SK-N-SH (cell line): ENCODE data around the gene PDIA5. TPM values are rescaled to one million over a fixed set of nuclear protein-coding genes. Genes with fewer than 3 reads are reported as not detected.

Experiments
- CTCF ChIA-PET: fragments of 300-600, 350-600 bp; formaldehyde crosslinking; extraction: SDS; loops from one replicate; lab custom pipeline; 2021; lab: Yijun Ruan, JAX
- POLR2A ChIA-PET: fragments of 350-600 bp; sonication (Branson Sonifier 250); formaldehyde crosslinking; extraction: SDS; loops from one replicate; lab custom pipeline; 2020; ENCODE audit warnings: antibody characterized with exemption, inconsistent platforms; lab: Yijun Ruan, JAX
- DNase-seq: peaks from one replicate; pipeline ENCODE4 v3.0.0; 2012
- H2AFZ ChIP-seq: fragments of 200-600 bp; sonication (generic); 2 replicates; pipeline ENCODE4 v1.8.1; 2016; ENCODE audit warnings: antibody characterized with exemption, mild to moderate bottlenecking, low read depth
- H3F3A ChIP-seq: fragments of 200-600 bp; sonication (generic); replicated peaks from 2 replicates; pipeline ENCODE3; 2016; ENCODE audit warnings: antibody characterized with exemption, mild to moderate bottlenecking; ENCODE audit not compliant: insufficient read depth
- H3K27ac ChIP-seq, 2 experiments: fragments of 200-500 bp in 1 of 2; fragments of 200-600 bp in 1 of 2; sonication (Bioruptor generic) in 1 of 2; sonication (generic), shearing (Covaris generic) in 1 of 2; 2 replicates each; pipeline versions ENCODE4 v1.5.1 to v1.6.1; 2014 to 2016; ENCODE audit warnings: low read depth in 2 of 2, inconsistent platforms in 1 of 2, low read length in 1 of 2, mild to moderate bottlenecking in 1 of 2, mixed read lengths in 1 of 2
- H3K27me3 ChIP-seq: fragments of 200-600 bp; sonication (generic), shearing (Covaris generic); 2 replicates; pipeline ENCODE4 v1.6.1; 2016; ENCODE audit warnings: mixed run types; ENCODE audit not compliant: insufficient read depth
- H3K36me3 ChIP-seq, 2 experiments: fragments of 200-500 bp in 1 of 2; fragments of 200-600 bp in 1 of 2; sonication (Bioruptor generic) in 1 of 2; sonication (generic) in 1 of 2; replicated peaks in 1 of 2; 2 replicates each; pipeline versions ENCODE3 to v1.5.1; 2014 to 2016; ENCODE audit warnings: low read length in 1 of 2, mild to moderate bottlenecking in 1 of 2; ENCODE audit not compliant: insufficient read depth in 2 of 2, control insufficient read depth in 1 of 2
- H3K4me1 ChIP-seq, 2 experiments: fragments of 200-500 bp in 1 of 2; fragments of 200-600 bp in 1 of 2; sonication (Bioruptor generic) in 1 of 2; sonication (generic), shearing (Covaris generic) in 1 of 2; 2 replicates each; pipeline versions ENCODE4 v1.5.1 to v1.6.1; 2014 to 2016; ENCODE audit warnings: low read depth in 1 of 2, low read length in 1 of 2, mixed run types in 1 of 2; ENCODE audit not compliant: insufficient read depth in 2 of 2, control insufficient read depth in 1 of 2
- H3K4me2 ChIP-seq: fragments of 200-600 bp; sonication (generic), shearing (Covaris generic); 2 replicates; pipeline ENCODE4 v1.6.1; 2017; ENCODE audit warnings: mixed run types
- H3K4me3 ChIP-seq, 2 experiments: fragments of 200-500 bp in 1 of 2; fragments of 200-600 bp in 1 of 2; sonication (Bioruptor generic) in 1 of 2; sonication (generic), shearing (Covaris generic) in 1 of 2; 2 replicates each; pipeline versions ENCODE4 v1.5.1 to v1.8.1; 2014 to 2016; ENCODE audit warnings: low read depth in 2 of 2, inconsistent platforms in 1 of 2, low read length in 1 of 2, mild to moderate bottlenecking in 1 of 2, mixed read lengths in 1 of 2, moderate library complexity in 1 of 2
- H3K79me2 ChIP-seq: fragments of 200-600 bp; sonication (generic); 2 replicates; pipeline ENCODE4 v1.8.1; 2017; ENCODE audit warnings: mild to moderate bottlenecking; ENCODE audit not compliant: insufficient read depth
- H3K9ac ChIP-seq: fragments of 200-600 bp; sonication (generic); 2 replicates; pipeline ENCODE4 v1.6.1; 2017; ENCODE audit warnings: mixed run types
- H3K9me2 ChIP-seq: fragments of 200-600 bp; sonication (generic); 2 replicates; pipeline ENCODE4 v1.6.1; 2017; ENCODE audit warnings: mixed run types
- H3K9me3 ChIP-seq: fragments of 200-600 bp; sonication (generic); 2 replicates; pipeline ENCODE4 v1.6.1; 2017; ENCODE audit warnings: mixed run types, mild to moderate bottlenecking, moderate library complexity
- H4K20me1 ChIP-seq: fragments of 200-600 bp; sonication (generic); 2 replicates; pipeline ENCODE4 v1.6.1; 2017; ENCODE audit warnings: mild to moderate bottlenecking, mixed run types; ENCODE audit not compliant: insufficient read depth
- EP300 ChIP-seq, 2 experiments: IDR thresholded peaks; 2 replicates each; pipeline versions ENCODE4 v1.4.0 to v1.6.1; 2012; ENCODE audit warnings: borderline replicate concordance in 1 of 2, low read depth in 1 of 2, low read length in 1 of 2
- FOSL2 ChIP-seq: IDR thresholded peaks from 2 replicates; pipeline ENCODE4 v1.4.0; 2012; ENCODE audit warnings: low read depth, mild to moderate bottlenecking, moderate library complexity, borderline replicate concordance
- MXI1 ChIP-seq: IDR thresholded peaks from 2 replicates; pipeline ENCODE4 v1.6.1; 2012; ENCODE audit warnings: mild to moderate bottlenecking, low read depth, low read length, improper control_type of control experiment
- POLR2AphosphoS5 ChIP-seq: IDR thresholded peaks from 2 replicates; pipeline ENCODE4 v1.6.1; 2012; ENCODE audit warnings: low read depth, low read length
- WGBS: methylation state at CpG from one replicate; pipeline ENCODE4 v1.1.6; 2017; ENCODE audit warnings: low lambda C conversion rate; 5-methylcytosine and 5-hydroxymethylcytosine counted together
- polyA plus RNA-seq, 3 experiments: library from polyadenylated mRNA; depleted of rRNA; stranded (reverse); fragments of >200 nt; gene quantifications; 2 replicates each; pipeline ENCODE4 v1.2.3, GENCODE V29; 2012
- TF ChIP-seq, protein P1 (sequence below): IDR thresholded peaks from 2 replicates; pipeline ENCODE4 v1.6.1; 2012; ENCODE audit warnings: mild to moderate bottlenecking, low read depth, low read length, moderate library complexity
- TF ChIP-seq, protein P2 (sequence below): IDR thresholded peaks from 2 replicates; pipeline ENCODE4 v1.4.0; 2012; ENCODE audit warnings: low read depth, borderline replicate concordance
- TF ChIP-seq, protein P3 (sequence below): fragments of 150-350 bp; IDR thresholded peaks from 2 replicates; pipeline ENCODE4 v1.6.1; 2017; ENCODE audit warnings: antibody characterized with exemption, low read length, low read depth, borderline replicate concordance
- TF ChIP-seq, protein P4 (sequence below): fragments of 200-600 bp; sonication (generic); IDR thresholded peaks from 2 replicates; pipeline ENCODE4 v1.6.1; 2017; ENCODE audit warnings: antibody characterized with exemption, mild to moderate bottlenecking, moderate library complexity

PDIA5 gene
- polyA plus RNA-seq, 1 of the 3 experiments (the other 2 are of a cell fraction): 28.6 TPM

DNA sequence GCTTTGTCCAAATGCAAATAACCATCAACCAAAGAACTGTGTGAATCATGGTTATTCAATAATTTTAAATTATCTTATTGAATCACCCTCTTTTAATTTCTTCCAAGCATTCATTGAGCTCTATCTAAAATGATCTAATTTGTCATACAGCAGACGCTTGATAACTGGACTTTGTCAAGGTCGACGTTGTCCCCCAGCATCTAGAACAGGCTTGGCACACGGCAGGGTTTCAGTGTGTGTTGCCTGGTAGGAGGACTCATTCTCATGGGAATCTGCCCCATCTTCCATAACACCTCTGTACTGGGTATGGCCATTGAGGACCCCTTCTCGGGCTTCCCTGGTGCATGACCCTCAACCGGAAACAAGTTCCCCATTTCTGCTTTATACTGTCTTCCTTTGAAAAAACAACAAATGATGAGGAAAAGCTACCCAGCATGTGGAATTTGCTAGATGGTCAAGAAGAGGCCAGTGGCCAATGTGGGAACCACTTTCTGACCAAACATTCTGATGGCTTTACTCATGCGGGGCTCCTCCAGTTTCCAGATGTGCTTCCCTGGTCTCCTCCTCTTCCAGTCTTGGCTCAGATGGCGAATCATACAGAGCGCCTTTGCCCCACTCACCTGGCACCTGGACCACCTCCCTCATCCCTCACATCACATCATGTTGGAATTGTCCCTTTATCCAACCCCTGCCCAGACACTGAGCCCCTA, 93.3 kb downstream of the PDIA5 start:
- peak; percentile 9 for DNase-seq
- ChIA-PET POLR2A (interaction anchor here (0.8 kb wide), 1 partner anchor 14 kb away, joined by 3 read pairs; no protein-coding TSS in a partner anchor), CTCF (interaction anchor here (0.8 to 2.2 kb wide), 3 partner anchors 12 to 329 kb away, joined by 3 to 8 read pairs (median 3); no protein-coding TSS in a partner anchor)
- Histone ChIP-seq H3K79me2 (no peaks in the 10 kb centered on the region), H3K9me3 (no peaks in the 10 kb centered on the region), H3F3A (no peaks in the 10 kb centered on the region), H3K36me3 (peaks cover 35% of the 10 kb centered on the region in 2 experiments), H2AFZ (no peak overlapping the region), H3K27ac (no peak overlapping the region), H3K9ac (no peak overlapping the region), H3K4me1 (peaks cover 0 to 16% of the 10 kb centered on the region in 2 experiments; a peak in 1 of 4 replicates), H4K20me1 (no peaks in the 10 kb centered on the region), H3K27me3 (no peaks in the 10 kb centered on the region), H3K4me2 (no peak overlapping the region), H3K9me2 (no peaks in the 10 kb centered on the region), H3K4me3 (no peak overlapping the region)
- 88% methylated on average over 9 of the region's 9 CpGs for WGBS
- TF ChIP-seq FOSL2 (no peak), MXI1 (no peak)
- TF ChIP-seq, protein P1, sequence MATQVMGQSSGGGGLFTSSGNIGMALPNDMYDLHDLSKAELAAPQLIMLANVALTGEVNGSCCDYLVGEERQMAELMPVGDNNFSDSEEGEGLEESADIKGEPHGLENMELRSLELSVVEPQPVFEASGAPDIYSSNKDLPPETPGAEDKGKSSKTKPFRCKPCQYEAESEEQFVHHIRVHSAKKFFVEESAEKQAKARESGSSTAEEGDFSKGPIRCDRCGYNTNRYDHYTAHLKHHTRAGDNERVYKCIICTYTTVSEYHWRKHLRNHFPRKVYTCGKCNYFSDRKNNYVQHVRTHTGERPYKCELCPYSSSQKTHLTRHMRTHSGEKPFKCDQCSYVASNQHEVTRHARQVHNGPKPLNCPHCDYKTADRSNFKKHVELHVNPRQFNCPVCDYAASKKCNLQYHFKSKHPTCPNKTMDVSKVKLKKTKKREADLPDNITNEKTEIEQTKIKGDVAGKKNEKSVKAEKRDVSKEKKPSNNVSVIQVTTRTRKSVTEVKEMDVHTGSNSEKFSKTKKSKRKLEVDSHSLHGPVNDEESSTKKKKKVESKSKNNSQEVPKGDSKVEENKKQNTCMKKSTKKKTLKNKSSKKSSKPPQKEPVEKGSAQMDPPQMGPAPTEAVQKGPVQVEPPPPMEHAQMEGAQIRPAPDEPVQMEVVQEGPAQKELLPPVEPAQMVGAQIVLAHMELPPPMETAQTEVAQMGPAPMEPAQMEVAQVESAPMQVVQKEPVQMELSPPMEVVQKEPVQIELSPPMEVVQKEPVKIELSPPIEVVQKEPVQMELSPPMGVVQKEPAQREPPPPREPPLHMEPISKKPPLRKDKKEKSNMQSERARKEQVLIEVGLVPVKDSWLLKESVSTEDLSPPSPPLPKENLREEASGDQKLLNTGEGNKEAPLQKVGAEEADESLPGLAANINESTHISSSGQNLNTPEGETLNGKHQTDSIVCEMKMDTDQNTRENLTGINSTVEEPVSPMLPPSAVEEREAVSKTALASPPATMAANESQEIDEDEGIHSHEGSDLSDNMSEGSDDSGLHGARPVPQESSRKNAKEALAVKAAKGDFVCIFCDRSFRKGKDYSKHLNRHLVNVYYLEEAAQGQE: no peak
- TF ChIP-seq, protein P2, sequence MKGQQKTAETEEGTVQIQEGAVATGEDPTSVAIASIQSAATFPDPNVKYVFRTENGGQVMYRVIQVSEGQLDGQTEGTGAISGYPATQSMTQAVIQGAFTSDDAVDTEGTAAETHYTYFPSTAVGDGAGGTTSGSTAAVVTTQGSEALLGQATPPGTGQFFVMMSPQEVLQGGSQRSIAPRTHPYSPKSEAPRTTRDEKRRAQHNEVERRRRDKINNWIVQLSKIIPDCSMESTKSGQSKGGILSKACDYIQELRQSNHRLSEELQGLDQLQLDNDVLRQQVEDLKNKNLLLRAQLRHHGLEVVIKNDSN: no peak
- TF ChIP-seq, protein P3, sequence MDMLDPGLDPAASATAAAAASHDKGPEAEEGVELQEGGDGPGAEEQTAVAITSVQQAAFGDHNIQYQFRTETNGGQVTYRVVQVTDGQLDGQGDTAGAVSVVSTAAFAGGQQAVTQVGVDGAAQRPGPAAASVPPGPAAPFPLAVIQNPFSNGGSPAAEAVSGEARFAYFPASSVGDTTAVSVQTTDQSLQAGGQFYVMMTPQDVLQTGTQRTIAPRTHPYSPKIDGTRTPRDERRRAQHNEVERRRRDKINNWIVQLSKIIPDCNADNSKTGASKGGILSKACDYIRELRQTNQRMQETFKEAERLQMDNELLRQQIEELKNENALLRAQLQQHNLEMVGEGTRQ: no peak

DNA sequence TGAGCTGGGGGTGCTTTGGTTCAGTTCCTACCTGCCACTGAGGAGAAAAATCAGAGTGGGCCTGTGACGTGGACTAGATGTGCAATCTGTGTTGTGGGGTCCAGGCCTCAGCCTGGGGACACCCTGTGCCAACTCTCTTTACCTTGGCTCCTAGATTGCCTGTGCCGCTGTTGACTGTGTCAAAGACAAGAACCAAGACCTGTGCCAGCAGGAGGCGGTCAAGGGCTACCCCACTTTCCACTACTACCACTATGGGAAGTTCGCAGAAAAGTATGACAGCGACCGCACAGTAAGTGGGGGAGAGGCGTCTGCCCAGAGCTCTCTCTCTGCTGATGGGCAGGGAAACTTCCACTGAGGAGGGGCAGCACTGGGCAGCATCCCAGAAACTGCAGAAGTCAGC, 94.3 kb downstream of the PDIA5 start:
- Histone ChIP-seq H2AFZ (no peak overlapping the region), H3K9me2 (no peaks in the 10 kb centered on the region), H3K27ac (no peak overlapping the region), H3K9me3 (no peaks in the 10 kb centered on the region), H3K4me2 (no peak overlapping the region), H3K27me3 (no peaks in the 10 kb centered on the region), H3K4me3 (no peak overlapping the region), H3K4me1 (peaks cover 0 to 16% of the 10 kb centered on the region in 2 experiments; a peak in 1 of 4 replicates), H3K36me3 (peaks cover 30 to 43% of the 10 kb centered on the region in 2 experiments), H3F3A (no peaks in the 10 kb centered on the region), H3K9ac (no peak overlapping the region), H3K79me2 (no peaks in the 10 kb centered on the region), H4K20me1 (no peaks in the 10 kb centered on the region)
- TF ChIP-seq, protein P4, sequence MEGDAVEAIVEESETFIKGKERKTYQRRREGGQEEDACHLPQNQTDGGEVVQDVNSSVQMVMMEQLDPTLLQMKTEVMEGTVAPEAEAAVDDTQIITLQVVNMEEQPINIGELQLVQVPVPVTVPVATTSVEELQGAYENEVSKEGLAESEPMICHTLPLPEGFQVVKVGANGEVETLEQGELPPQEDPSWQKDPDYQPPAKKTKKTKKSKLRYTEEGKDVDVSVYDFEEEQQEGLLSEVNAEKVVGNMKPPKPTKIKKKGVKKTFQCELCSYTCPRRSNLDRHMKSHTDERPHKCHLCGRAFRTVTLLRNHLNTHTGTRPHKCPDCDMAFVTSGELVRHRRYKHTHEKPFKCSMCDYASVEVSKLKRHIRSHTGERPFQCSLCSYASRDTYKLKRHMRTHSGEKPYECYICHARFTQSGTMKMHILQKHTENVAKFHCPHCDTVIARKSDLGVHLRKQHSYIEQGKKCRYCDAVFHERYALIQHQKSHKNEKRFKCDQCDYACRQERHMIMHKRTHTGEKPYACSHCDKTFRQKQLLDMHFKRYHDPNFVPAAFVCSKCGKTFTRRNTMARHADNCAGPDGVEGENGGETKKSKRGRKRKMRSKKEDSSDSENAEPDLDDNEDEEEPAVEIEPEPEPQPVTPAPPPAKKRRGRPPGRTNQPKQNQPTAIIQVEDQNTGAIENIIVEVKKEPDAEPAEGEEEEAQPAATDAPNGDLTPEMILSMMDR: peak; percentile 23; the same call in 1 of the 2 replicates
- TF ChIP-seq POLR2AphosphoS5 (no peak), EP300 (IDR thresholded peaks at IDR 0.05; ENCODE audit: borderline replicate concordance in 1 of 2, low read depth in 1 of 2, low read length in 1 of 2) (no peak)
- 100% methylated on average over 3 of the region's 7 CpGs for WGBS
- no peak for DNase-seq
- CTCF ChIA-PET: interaction anchor here (0.6 to 2.2 kb wide), 6 partner anchors 8 to 328 kb away, joined by 3 to 8 read pairs (median 3); no protein-coding TSS in a partner anchor
- POLR2A ChIA-PET: no interaction called here
